Activated CD4-positive, alpha-beta T cell treated with anti-CD3 and anti-CD28 coated beads, Interleukin-10, Interleukin-2, amounts not matched to agents 100 ng/mL and 50 ng/mL, durations not matched to agents 16 hours and 8 hours (primary cell): ENCODE results near the gene BCAR3.

Source experiments
- DNase-seq: peaks from one replicate; pipeline ENCODE4 v3.0.0-alpha.2; 2020

The BCAR3 gene

DNA sequence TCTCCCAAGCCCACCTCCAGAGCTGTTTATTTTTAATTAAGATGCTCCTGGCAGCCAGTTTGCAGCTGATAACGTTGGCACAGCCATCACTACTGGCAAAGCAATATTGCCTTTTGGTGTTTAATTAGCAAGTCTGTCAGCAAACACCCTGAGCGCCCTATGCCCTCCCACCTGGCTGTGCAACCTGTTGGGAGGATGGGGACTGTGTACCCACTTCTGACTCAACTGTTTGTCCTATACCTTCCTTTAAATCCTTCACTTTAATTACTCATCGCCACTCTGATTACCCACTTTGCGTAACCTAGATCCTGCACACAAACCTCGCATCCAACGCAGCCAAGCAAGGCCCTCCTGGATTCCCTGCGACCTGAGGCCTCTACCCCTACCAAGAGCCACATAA is 67.1 kb downstream of the BCAR3 start:
- no peak for DNase-seq

DNA sequence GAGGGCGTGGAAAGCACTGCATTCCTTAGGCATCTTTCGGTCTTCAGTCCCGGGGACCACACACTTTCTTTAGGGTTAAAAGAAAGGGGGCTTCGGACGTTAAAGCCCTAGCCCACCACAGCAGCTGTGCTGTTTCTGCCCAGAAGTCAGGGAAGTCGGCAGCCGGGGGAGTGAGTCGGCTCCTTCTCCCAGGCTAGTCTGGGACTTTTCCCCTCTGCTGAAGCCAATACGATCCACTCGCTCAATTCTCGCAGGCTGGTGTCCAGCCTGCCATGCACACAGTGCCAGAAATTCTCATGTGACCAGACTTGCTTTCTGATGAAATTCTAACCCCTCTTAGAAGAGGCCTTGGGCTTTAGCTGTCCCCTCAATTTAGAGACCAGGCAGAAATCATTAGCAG is 67.7 kb downstream of the BCAR3 start:
- DNase-seq: no peak

DNA sequence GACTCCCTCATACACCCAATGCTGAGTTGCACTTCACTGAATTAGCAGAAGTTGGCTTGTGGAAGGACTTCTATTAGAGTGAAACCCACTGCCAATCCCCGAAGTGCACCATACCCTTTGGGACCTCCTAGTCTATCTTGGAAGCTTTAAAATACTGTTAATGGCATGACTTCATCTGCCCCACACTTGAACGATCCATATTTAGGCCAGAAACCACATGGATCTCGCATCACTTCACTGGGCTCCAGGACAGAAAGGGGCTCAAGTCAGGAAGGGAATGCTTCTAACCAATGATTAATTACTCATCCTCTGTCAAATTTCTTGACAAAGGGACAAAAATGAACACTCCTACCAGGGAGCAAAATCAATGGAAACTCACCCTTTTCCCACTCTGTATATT is 69.1 kb downstream of the BCAR3 start:
- DNase-seq: no peak

DNA sequence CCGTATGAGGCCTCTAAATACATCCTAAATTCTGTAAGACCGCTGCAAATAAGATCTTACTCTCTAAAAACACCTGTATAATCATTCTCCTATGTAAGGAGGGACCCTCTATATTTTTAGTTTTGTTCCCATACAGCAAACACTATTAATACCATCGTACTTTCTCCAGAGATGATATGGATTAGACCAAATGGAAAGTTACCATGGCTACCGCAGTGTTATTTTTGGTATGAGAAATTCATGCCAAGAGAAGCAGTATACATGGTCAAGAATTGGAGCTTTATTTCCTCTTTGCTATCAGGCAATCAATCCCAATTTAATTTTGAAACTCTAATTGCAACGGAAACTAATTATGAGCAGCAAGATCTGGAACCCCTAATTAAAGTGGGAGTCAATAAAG is 70.0 kb downstream of the BCAR3 start:
- no peak for DNase-seq

DNA sequence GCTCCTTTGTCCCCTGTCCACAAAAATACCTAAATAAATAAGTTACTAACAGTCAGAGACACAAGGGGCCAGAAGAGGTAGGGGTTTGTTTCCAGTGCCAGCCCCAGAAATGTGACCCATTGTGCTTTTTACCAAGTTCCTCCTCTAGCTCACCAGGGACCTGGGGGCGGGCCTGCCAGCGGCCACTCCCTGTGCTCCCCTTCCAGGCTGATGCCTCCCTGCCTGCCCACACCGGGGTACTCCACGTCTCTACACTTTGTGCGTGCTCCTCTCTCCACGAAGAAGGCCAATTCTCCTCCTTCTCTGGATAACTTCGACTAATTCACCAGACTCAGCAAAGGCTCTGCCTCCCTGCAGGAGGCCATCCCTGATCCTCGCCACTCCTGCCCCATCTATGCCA is 72.1 kb downstream of the BCAR3 start:
- no peak for DNase-seq

DNA sequence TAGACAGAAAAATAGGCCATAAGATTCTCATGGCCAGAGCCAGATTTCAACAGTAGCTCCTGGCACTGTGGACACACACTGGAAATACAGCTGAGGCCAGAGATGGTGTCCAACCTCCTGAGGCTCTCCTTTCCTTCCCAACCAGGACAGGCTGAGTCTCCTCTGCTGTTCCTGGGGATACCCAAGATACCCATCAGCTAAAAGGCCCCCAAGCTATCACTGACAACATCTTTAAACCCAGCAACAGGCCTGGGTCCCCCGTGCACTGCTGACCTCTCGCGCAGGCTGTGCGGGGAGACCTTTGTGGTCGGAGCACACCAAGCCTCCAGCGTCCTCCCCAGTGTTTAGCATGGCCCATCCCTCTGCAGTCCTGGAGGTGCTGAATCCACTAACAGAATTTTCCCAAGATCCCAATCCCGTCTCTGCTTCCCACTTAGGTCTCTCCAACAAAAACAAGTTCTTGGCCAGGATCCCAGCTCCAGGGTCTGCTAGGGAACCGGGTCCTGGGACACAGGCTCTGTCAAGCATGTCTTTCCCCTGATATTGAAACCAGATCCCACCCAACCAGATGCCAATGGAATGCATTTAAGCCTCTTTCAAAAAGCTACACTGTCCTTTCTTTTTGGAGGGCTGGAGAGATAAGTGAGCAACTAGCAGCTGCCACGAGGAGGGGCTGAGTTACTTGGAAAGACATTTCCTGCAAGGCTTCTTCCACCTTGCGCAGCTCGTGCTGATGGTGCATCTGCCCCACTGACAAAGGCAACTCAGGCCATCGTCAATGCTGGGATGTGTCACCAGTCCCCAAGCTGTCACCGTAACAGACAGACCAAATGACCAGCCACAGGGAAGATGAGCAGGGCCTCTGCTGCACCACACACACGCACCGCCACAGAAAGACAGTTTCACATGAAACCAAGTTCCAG is 73.2 kb downstream of the BCAR3 start:
- peak; percentile 15 for DNase-seq

DNA sequence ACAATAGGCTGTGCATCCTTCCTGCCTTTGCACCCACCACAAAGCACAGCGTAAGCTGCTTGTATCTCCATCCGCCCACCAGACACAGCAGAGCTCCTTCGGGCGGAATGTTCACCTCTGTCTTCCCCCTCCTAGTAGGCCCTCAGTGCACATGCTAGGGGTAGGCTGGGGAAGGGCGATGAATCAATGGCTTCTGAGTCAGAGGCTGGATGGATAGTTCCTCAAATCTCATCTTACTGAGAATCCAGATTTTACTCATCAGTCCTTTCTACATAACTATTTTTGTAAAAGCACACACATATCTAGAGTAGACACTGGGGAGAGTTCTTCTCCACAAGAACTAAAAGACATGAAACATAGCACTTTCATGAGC is 73.8 kb downstream of the BCAR3 start:
- DNase-seq: peak; percentile 90

DNA sequence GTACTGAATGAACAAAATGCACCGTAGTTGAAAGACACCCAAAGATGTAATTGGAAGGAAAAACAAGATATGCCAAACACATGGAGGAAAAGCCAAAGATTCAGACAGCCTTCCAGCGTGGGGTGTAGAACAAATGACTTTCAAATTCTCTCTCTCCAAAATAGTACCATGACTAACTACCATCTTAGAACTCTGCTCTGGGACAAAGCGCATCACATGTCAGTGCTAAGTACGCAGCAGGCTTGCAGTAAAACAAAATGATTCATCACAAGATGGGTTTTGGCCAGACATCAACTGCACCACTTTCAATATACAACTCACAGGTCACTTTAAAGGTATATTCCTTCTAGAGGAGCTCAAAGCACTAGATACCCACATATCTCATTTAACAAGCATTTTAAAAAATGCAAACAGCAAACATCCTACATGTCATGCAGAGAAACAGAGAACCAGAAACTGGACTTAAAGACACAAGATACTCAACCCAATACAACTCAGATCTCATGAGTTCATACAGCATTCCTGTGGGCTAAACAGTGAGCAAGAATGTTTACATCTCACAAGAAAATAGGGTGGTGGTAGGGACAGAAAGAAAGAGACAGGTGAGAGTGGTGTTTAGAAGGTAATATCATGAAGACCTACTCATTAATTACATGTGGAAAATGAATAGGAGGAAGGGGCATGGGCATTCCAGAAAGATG is 75.7 kb downstream of the BCAR3 start:
- peak; percentile 29 for DNase-seq

DNA sequence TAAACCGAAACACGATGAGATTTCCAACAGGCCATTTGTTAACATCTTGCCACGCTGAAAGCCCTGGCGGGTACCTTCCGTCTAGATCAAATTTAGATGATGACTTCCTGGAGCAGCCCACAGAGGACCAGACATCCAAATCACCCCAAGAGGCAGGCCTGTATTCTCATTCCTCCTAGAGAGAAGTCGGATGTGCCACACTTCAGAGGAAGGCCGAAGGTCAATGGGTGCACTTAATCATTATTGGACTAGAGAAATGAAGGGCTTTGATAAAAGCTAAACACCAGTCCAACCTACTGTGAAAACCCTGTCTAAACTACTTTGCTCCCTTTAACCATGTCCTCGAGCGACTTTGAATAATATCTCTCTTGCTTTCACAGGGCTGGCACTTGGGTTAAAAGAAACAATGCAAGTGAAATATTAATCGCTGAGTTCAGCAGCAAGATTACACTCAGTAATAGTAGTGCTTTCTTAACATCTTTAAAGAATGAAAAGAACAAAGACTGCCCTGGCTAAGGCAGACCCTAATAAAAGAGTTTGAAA is 76.5 kb downstream of the BCAR3 start:
- DNase-seq: no peak

DNA sequence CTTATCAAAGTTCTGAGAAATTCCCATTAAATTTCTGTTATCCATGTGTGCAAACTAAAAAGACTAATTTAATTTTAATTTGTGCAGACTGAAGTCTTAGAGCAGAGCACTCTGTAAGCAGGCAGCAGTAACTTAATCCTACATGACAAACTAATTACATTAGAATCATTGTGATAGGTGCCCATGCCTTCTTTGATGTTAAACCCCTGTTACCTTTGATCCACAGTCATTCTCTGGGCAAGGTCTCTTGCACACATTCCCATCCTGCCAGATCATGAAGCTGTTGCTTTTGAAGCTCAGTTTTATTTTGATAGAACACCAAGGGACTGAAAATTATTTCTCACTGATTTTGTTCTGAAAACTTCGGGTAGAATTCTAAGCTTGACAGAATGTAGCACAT is 77.2 kb downstream of the BCAR3 start:
- no peak for DNase-seq

DNA sequence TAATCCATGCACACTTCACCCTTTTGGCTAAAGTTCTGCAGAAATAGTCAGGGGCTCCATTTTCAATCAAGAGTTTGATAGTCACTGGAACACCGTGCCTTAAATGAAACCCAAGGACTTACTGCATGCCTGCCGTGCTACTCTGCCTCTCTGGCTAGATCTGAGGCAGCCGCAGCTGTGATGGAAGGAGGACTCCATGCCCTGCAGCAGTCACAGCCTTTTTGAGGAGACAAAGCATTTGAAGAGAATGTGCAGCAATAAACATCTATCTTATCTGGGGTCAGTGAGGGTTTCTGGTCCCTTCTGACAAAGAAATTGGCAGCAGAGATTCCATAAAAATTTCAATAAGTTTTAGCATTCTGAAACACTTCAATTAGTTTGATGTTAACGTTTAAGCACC is 78.0 kb downstream of the BCAR3 start:
- DNase-seq: no peak

DNA sequence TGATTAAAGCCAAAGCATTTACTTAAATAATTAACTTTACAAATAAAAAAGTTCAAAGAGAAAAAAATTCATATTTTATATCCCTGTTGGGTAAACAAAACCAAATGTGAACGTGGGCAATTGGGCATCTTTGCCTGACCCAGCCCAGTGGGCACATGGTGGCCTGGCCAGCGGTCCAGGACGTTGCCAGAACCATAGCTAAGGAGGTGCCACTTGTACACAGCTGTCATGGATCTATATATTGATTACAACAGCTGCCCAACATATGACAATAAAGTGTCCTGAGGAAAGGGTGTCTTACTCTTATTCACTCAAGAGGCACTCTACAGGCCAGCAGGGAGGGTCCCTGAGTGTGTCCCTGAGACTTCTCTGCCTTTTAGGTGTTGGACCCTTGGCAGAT is 78.5 kb downstream of the BCAR3 start:
- DNase-seq: no peak

DNA sequence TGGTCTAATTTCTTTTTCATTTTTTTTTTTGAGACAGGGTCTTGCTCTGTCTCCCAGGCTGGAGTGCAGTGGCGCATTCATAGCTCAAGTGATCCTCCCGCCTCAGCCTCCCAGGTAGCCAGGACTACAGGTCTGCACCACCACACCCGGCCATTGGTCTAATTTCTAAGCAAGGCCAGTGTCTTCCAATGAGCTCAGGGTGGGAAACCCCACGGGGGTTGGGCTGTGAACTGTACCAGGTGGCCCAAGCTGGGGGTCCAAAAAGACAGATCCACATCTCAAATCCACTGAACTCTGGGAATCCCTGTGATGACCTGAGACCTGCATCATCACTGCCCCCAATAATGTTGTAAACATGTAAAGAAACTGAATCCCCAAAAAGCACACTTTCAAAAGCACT is 79.5 kb downstream of the BCAR3 start:
- no peak for DNase-seq

DNA sequence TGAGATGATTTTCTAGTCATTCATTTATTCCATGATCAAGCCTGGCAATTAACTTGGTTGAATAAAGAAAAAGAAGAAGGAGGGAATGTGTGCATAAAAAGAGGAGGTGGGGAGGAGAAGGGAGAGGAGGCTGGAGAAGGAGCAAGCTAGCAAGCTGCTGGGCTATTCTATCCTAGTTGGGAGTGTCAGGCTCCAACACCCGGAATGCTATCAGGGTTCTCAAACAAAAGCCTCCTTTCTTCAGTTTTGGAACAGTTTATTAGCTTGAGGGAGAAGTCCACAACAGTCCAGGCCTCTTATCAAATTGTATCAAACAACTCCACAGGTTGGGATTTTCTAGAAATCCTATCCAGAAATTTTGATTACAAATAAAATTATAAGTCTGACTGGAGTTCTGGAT is 80.0 kb downstream of the BCAR3 start:
- no peak for DNase-seq

DNA sequence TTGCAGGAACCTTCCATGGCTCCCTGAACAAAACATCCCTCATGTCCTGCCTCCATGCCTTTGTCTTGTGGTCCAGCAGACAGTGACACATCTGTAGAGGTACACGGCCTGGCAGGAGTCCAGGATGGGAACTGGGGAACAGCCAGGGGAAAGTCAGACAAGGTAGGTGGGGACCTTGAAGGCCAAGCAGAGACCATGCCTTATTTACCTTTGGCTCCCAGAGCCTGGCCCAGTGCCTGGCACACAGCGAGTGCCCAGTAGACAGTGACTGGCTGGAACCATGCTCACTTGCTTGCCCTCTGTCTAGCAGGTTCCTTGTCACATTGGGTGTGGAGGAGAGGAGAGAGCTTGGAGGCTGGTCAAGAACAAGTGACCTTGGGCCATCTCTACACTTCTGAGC is 81.0 kb downstream of the BCAR3 start:
- DNase-seq: no peak

DNA sequence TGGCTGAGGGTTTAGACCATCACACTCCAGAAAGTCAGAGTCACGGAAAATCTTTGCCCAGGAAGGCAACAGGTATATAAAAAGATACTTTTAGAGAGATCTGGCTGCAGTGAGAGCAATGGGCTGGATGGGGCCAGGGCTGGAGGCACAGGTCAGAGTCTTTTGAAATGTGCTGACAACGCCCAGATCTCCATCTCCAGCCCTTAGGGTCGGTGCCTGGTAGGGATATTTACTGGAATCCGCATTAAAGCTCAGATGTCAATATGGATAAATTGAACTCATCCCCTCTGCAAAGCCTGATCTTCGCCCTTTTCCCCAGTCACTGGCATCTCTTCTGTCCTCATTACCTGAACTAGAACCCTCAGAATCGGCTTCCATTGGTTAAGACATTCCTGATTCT is 82.2 kb downstream of the BCAR3 start:
- no peak for DNase-seq

DNA sequence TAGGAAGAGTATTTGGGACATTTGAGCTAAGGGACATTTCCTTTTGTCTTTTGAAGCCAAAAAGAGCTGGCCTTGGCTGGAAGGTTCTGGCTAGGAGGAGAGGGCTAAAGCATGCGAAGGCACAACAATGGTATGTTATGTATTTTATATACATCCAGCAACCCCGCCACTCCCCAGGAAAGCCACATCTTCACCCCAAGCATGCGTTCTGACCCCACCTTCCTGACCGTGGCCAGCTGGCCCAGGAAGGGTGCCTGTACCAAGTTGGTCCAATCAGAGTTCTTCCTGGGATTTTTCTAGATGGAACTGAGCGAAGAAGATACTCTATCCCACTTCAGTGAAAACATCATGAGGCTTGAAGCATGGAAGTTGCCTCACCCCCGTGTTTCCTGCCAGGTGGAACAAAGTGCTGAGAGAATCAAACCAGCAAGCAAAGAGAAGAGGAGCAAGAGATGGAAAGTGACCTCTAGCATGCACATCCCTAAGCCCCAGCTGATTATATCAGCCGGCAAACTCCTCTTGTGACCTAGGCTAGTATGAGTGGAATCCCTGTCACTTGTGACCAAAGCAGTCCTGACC is 82.7 kb downstream of the BCAR3 start:
- DNase-seq: no peak

DNA sequence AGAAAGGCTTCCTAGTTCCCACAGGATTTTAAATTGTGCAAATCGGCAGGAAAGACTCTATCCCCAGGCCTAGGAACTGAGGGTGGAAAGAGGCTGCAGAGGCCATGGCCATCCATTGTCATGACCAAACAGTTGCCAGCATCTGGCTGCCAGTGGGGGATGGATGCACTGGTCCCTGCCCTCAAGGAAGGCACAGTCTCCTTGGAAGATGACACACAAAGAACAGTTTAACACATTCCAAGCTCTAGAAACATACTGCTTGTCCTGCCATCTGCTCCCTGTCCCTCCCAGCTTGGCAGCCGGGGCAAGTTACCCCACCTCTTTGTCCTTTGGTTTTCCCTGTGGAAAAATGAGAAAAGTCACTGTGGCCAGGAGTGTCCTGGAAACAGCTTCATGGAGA is 83.2 kb downstream of the BCAR3 start:
- no peak for DNase-seq

DNA sequence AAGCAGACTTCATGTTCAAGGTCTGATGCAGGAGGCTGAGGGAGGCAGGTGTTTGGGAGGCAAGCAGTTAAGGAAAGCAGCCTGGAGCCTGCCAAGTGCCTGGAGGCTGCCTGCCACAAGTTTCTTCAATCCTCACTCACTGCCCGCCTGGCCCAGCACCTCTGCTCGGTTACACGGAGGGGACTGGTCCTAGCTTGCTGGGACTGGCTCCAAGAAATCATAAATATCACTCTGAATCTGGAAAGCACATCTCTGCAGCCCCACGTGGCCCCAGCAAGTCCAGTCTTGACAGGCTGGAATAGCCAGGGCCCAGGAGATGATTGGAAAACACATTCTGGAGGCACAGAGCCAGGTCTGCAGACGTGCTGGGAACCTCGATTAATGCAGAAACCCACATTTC is 83.9 kb downstream of the BCAR3 start:
- DNase-seq: no peak

DNA sequence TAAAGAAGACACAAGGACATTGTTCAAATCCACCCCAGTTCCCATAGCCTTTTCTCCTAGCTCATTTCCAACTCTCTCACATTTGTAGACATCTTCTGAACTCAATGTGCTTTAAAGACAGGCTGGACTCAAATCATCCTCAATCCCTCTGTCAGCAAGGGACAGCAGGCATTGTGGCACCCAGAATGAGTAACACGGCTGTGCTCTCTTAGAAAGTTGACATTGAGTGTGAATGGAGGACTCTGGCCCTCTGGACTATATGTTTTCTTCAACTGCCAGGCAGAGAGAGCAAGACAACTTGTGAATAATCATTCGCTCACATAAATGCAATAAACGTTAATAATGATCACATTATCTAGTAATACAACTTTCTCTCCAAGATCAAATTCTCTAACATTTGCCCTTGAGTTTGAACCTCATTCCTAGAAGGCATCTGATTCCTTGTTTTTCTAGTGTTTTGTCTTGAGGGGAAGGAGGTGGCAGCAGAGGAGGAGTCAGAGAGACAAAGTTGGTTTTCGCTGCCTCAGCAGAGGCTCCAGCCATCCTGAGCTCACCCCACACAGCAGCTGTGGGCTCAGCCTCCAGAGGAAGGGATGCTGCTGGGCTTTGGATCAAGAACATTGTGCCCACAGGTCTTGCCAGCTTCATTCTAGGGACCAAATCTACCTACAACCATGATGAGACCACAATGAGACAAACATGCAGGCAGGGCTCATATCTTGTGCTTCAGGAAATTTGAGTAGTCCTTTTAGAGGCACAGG is 85.1 kb downstream of the BCAR3 start:
- DNase-seq: no peak

DNA sequence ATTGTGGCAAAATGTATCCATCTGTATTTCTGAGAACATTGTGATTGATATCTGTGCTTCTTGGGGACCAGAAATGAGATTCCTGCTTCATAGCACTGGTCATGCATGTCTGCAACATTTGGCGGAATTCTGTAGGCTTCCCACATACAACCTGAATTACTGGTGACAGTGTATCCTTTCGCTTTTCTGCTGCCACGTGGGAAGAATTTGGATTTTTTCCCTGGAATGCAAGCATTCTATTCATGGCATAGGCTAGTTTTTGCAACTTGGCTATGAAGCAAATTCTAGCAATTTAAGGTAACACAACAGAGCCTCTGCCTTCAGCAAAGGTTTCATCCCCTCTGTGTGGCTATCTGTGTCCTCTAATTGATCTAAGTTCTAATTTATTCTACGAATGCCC is 85.9 kb downstream of the BCAR3 start:
- no peak for DNase-seq

DNA sequence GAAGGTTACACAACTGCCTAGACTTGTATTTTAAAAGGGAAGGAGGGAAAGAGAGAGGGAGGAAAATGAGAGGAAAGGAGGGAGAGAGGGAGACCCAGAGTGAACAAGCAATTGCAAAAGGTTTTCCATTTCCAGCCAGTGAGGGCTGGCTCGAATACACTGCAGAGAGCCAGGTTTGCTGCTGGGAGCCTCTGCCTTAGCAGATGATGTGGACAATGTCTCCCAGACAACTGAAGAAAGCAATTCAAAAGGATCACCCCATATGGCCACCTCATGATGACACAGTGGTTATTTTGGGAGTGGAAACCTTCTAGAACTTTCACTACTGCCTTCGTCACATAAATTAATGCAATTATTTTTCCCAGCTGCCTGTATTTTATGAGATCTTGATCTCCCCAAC is 86.4 kb downstream of the BCAR3 start:
- DNase-seq: no peak

DNA sequence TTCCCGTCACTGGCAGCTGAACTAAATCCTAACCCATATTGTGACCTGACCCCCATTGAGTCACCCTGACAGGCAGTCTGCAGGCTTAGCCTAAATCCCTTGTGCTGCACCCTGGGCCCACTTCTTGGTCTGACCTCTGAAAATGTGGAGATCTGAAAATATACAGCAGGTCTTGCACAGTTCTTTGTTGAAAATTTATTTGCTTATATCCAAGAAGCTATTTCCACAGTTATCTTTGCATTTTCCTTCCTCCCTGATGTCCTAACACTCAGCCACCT is 87.1 kb downstream of the BCAR3 start:
- no peak for DNase-seq
